Fibroblast of lung (primary cell): Measurements from ENCODE around the gene MYL4.

Experiments
- EZH2 ChIP-seq: IDR thresholded peaks from 2 replicates; pipeline ENCODE4 v1.5.1; 2012; ENCODE audit warnings: low read length, control low read depth, mild to moderate bottlenecking; ENCODE audit errors: missing control alignments
- TF ChIP-seq, protein P1 (sequence below), 2 donors: IDR thresholded peaks in 1 of 2; conservative IDR thresholded peaks in 1 of 2; 1 replicate in 1 of 2; 2 replicates in 1 of 2; pipeline ENCODE4 v1.5.1; 2011 to 2012; ENCODE audit warnings: low read length in 2 of 2, control low read depth in 1 of 2, inconsistent platforms in 1 of 2, low read depth in 1 of 2, mild to moderate bottlenecking in 1 of 2

- TF ChIP-seq, protein P1, sequence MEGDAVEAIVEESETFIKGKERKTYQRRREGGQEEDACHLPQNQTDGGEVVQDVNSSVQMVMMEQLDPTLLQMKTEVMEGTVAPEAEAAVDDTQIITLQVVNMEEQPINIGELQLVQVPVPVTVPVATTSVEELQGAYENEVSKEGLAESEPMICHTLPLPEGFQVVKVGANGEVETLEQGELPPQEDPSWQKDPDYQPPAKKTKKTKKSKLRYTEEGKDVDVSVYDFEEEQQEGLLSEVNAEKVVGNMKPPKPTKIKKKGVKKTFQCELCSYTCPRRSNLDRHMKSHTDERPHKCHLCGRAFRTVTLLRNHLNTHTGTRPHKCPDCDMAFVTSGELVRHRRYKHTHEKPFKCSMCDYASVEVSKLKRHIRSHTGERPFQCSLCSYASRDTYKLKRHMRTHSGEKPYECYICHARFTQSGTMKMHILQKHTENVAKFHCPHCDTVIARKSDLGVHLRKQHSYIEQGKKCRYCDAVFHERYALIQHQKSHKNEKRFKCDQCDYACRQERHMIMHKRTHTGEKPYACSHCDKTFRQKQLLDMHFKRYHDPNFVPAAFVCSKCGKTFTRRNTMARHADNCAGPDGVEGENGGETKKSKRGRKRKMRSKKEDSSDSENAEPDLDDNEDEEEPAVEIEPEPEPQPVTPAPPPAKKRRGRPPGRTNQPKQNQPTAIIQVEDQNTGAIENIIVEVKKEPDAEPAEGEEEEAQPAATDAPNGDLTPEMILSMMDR (conservative IDR thresholded peaks at IDR 0.05 in 1 of 2, IDR thresholded peaks at IDR 0.05 in 1 of 2; ENCODE audit: low read depth in 1 of 2, low read length in 2 of 2): no peak
- no peak for TF ChIP-seq EZH2
These were observed 15.1 kb upstream of the MYL4 start for GRCh38 chr17:47193931-47194511.
